ENCODE results near the gene CAPZB. TPM values are rescaled to one million over a fixed set of nuclear protein-coding genes. Genes with fewer than 3 reads are reported as not detected.

CAPZB gene
- total RNA-seq, 1 donor from 2014 or later, result 326 TPM

DNA sequence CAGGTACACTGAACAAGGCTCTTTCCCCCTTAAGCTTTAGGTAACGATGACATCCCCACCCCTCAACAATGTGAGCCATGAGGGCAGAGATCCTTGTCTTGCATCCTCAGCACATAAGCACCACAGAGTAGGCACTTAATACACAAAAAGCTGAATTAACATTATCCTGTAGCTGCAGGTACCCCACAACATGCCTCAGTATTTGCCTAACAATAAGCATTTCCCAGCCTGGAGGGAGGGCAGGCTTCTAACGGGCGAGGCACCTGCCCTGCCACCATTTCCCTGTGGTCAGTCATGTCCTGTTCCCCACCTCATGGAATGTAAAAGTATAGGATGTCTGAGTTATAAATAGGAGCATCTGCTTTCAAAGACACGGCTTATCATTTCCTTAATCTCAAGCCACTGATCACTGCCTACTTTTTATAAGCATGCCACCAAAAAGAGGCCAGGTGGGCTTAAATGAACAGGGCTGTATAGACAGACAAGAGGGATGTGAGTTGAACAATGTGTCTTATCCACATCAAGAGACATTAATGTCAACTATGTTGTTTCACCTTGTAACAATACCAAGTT lies 3.4 kb downstream of the CAPZB start:
- H3K27me3 Mint-ChIP-seq (ENCODE audit: unreplicated experiment), result peaks cover 3% of the 10 kb centered on the region
- peaks cover 43% of the 10 kb centered on the region for H3K4me1 Mint-ChIP-seq (ENCODE audit: low read depth, unreplicated experiment)
- TF ChIP-seq, protein P1, sequence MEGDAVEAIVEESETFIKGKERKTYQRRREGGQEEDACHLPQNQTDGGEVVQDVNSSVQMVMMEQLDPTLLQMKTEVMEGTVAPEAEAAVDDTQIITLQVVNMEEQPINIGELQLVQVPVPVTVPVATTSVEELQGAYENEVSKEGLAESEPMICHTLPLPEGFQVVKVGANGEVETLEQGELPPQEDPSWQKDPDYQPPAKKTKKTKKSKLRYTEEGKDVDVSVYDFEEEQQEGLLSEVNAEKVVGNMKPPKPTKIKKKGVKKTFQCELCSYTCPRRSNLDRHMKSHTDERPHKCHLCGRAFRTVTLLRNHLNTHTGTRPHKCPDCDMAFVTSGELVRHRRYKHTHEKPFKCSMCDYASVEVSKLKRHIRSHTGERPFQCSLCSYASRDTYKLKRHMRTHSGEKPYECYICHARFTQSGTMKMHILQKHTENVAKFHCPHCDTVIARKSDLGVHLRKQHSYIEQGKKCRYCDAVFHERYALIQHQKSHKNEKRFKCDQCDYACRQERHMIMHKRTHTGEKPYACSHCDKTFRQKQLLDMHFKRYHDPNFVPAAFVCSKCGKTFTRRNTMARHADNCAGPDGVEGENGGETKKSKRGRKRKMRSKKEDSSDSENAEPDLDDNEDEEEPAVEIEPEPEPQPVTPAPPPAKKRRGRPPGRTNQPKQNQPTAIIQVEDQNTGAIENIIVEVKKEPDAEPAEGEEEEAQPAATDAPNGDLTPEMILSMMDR (IDR thresholded peaks at IDR 0.05; ENCODE audit: partially characterized antibody, unreplicated experiment), result no peak
- no peak overlapping the region for H3K27ac Mint-ChIP-seq (ENCODE audit: unreplicated experiment)
- peaks cover 9% of the 10 kb centered on the region for H3K9me3 Mint-ChIP-seq (ENCODE audit: unreplicated experiment)
- DNase-seq, result no peak
- peak overlapping the region; percentile 98 for H3K4me3 Mint-ChIP-seq (ENCODE audit: unreplicated experiment)
- no peaks in the 10 kb centered on the region for H3K36me3 Mint-ChIP-seq (ENCODE audit: unreplicated experiment)

DNA sequence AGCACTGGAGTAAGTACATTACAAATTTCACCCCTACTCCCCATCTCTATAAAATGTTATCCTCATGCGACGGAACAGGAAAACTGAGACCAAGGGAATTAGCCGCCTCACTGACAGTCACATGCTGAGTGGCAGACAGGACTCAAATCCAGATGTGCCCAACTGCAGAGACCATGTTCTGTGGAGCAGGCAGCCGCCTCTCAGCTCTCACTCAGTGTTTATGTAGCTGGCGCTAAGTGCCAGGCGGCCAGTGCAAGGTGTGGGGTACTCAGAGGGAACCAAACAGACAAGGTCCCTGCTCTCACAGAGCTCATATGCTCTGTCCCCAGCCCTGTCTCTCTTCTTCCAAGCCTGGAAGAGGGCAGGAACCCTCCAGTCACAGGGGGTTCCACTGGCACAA lies 5.1 kb downstream of the CAPZB start:
- H3K4me3 Mint-ChIP-seq (ENCODE audit: unreplicated experiment), result peak overlapping the region; percentile 4
- H3K9me3 Mint-ChIP-seq (ENCODE audit: unreplicated experiment), result peaks cover 8% of the 10 kb centered on the region
- peaks cover 2% of the 10 kb centered on the region for H3K27me3 Mint-ChIP-seq (ENCODE audit: unreplicated experiment)
- no peak for DNase-seq
- TF ChIP-seq, protein P1 (IDR thresholded peaks at IDR 0.05; ENCODE audit: partially characterized antibody, unreplicated experiment), result no peak
- peaks cover 38% of the 10 kb centered on the region for H3K4me1 Mint-ChIP-seq (ENCODE audit: low read depth, unreplicated experiment)
- no peaks in the 10 kb centered on the region for H3K36me3 Mint-ChIP-seq (ENCODE audit: unreplicated experiment)
- no peak overlapping the region for H3K27ac Mint-ChIP-seq (ENCODE audit: unreplicated experiment)

DNA sequence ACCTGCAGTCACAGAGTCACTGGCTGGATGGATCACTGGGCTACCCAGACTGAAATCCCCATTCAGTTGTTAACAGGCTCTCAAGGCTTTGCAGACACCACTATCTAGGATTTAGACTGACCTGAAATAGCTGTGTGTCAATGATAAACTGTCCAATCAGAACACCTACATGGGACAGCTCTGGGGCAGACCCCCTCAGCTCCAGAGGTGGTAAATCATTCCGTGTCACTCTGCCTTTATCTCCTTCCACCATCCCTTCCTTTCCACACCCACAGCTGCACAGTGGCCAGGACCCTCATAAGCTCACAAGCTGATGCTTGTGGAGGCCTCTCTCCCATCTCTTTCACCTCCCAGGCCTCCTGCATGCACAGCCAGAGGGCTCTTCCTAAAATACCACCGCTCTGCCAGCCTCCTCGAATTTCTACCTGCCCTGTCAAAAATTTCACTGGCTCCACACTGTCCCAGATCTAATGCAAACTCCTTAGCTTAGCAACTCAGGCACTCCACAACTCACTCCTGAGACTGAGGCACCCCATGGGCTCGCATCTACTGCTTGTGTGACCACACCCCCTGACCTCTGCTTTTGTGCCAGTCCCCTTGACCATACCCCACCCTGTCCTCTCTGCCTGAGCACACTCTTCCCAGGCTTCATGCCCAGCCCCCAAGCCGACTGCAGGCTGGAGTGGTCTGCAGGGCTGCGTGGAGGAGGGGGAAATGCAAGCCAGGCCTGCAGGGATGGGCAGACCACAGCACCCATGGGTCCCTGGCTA lies 5.8 kb downstream of the CAPZB start:
- Mint-ChIP-seq H3K27me3 (ENCODE audit: unreplicated experiment) (peaks cover 2% of the 10 kb centered on the region), H3K9me3 (ENCODE audit: unreplicated experiment) (peaks cover 8% of the 10 kb centered on the region), H3K4me3 (ENCODE audit: unreplicated experiment) (no peak overlapping the region), H3K27ac (ENCODE audit: unreplicated experiment) (no peak overlapping the region), H3K36me3 (ENCODE audit: unreplicated experiment) (no peaks in the 10 kb centered on the region), H3K4me1 (ENCODE audit: low read depth, unreplicated experiment) (peaks cover 38% of the 10 kb centered on the region)
- DNase-seq, result no peak
- TF ChIP-seq, protein P1 (IDR thresholded peaks at IDR 0.05; ENCODE audit: partially characterized antibody, unreplicated experiment), result no peak

DNA sequence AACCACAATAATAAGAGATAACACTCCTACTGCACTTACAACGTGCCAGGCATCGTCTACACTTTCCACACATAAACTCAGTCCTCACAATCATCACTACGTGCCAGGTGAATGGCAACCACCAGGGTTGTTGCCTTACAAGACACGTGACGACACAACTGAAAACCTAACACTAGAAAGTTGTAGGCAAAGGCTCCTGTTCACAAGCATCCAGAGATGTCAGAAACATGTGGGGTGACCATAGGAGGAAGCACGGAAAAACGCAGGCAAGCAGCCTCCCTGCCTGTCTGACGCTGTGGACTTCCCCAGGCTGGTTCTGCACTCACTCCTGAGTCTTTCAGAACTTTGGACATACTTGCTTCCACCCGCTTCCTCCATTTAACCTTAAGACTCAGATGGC lies 7.0 kb downstream of the CAPZB start:
- Mint-ChIP-seq H3K36me3 (ENCODE audit: unreplicated experiment) (no peaks in the 10 kb centered on the region), H3K4me1 (ENCODE audit: low read depth, unreplicated experiment) (peaks cover 31% of the 10 kb centered on the region), H3K9me3 (ENCODE audit: unreplicated experiment) (peaks cover 4% of the 10 kb centered on the region), H3K27me3 (ENCODE audit: unreplicated experiment) (peaks cover 2% of the 10 kb centered on the region), H3K4me3 (ENCODE audit: unreplicated experiment) (no peak overlapping the region), H3K27ac (ENCODE audit: unreplicated experiment) (no peak overlapping the region)
- TF ChIP-seq, protein P1 (IDR thresholded peaks at IDR 0.05; ENCODE audit: partially characterized antibody, unreplicated experiment), result no peak
- DNase-seq, result no peak
